HG03175 (cell line): ENCODE results near the gene C6orf62.
"Not testable (repeated sequence)": the region's sequence is repeated elsewhere in the genome, so short reads cannot be mapped to it uniquely, and the experiment has no call there.

ENCODE experiments used
- ATAC-seq: cut with Tn5 transposase; IDR thresholded peaks from one replicate; pipeline ENCODE4 v1.9.1; 2021; ENCODE audit warnings: mild to moderate bottlenecking, moderate library complexity; ENCODE audit not compliant: unreplicated experiment

The C6orf62 gene

DNA sequence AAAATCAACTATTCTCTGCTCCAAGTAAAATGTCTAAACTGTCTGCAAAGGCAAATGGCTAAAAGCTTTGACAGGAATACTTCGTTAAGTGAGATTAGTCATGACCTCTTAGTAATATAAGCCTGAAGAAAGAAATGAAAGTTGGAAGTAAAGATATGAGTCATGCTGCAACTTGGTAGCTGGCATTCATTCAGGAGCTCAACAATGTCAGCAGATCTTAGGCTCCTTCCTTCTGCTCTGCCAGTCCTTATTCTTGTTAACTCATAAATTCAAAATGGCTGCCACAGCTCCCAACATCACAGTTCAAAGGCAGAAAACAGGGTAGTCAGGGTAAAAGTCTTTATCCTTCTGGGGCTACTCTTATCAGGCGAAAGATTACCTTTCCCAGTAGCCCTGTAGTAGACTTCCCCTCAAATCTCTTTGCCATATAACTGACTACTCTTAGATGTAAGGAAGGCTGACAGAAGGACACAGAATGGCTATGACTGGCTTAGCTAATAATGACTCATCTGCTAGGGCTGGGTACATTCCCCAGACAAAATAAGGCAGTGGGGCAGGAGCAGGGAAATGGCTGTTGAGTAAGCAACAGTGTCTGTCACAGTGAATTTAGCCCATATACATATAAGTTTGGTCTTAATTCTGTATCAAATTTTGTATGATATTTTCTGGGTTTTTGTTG, 24.4 kb upstream of the C6orf62 start:
- peak; percentile 82 for ATAC-seq

DNA sequence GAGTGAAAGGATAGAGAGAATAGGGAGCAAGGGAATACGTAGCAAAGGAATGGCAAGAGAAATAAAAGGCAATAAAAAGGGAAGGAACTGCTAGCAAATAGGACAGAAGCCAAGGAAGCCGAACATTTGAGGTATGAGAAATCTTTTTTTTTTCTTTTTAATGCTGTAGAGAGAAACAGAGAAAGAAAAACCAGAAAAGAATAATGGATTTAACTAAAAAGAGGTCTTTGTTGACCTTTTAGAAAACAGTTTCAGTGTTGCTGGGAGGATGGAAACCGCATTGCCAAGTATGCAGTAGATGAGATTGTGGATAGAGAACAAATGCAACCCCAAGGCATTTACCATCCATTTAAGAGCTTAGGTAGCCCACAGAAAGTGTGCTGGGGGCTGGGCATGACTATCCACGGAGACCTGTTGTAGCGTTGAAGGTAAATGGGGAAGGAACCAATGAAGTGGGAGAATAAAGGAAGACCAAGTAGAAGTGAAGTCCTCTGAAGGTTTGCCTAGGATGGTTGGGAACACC, 23.3 kb upstream of the C6orf62 start:
- no peak for ATAC-seq

DNA sequence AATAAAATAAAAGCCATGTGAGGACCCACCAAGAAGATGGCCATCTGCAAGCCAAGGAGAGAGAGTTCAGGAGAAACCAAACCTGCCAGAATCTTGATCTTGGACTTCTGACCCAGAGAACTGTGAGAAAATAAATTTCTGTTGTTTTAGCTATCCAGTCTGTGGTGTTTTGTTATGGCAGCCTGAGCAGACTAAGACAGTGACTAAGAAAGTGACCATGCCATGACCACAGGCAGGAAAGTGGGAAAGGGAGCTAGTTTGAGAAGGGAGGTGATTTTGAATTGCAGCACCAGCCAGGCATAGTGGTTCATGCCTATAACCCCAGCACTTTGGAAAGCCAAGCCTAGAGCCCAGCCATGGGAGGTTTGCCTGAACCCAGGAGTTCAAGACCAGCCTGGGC, 21.9 kb upstream of the C6orf62 start:
- no peak for ATAC-seq

DNA sequence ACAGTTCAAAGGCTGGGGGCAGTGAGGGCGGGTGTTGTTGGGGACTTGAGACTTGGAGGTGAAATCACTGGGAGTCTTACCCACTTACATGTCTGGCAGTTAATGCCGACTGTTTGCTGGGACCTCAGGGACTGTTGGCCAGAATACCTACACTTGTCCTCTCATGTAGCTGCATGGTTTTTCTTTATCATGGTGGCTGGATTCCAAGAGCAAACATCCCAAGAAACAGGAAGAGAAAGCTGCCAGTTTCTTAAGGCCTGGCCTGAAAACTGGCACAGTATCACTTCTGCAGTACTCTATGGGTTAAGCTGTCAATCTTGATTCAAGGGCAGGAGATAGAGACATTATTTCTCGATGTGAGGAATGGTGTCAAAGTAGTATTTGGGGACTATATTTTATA, 19.8 kb upstream of the C6orf62 start:
- no peak for ATAC-seq

DNA sequence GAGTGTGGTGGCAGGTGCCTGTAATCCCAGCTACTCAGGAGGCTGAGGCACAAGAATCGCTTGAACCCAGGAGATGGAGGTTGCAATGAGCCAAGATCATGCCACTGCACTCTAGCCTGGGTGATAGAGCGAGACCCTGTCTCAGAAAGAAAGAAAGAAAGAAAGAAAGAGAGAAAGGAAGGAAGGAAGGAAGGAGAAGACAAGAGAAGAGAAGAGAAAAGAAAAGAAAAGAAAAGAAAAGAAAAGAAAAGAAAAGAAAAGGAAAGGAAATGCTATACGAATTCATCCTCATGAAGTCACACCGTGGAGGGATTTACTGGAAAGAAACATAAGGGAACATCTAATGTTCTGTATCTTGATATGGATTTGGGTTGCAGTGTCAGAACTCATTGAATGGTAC, 15.8 kb upstream of the C6orf62 start:
- ATAC-seq = not testable (repeated sequence)

DNA sequence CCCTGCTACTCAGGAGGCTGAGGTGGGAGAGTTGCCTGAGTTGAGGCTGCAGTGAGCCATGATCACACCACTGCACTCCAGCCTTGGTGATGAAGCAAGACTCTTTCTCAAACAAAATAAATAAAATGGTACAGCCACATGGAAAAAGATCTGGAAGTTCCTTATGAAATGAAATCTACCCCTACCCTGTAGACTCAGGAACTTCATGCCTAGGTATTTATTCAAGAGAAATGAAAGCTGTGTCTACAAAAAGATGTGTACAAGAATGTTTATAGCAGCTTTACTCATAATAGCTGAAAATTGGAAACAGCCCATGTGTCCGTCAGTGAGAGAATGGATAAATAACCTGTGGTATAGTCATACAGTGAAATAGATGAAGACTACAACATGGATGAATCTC, 15.2 kb upstream of the C6orf62 start:
- ATAC-seq = no peak

DNA sequence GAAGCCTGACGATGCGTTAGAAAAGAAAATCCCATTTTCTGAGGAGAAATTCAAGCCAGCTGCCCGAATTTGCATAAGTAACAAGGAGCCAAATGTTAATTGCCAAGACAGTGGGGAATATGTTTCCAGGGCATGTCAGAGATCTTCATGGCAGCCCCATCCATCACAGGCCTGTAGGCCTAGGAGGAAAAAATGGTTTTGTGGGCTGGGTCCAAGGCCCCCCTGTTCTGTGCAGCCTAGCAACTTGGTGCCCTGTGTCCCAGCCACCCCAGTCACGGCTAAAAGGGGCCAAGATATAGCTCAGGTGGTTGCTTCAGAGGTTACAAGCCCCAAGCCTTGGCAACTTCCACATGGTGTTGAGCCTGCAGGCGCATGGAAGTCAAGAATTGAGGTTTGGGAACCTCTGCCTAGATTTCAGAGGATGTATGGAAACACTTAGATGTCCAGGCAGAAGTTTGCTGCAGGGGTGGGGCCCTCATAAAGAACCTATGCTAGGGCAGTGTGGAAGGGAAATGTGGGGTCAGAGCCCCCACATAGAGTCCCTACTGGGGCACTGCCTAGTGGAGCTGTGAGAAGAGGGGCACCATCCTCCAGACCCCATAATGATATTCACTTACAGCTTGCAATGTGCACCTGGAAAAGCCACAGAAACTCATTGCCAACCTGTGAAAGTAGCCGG, 12.6 kb upstream of the C6orf62 start:
- not testable (repeated sequence) for ATAC-seq

DNA sequence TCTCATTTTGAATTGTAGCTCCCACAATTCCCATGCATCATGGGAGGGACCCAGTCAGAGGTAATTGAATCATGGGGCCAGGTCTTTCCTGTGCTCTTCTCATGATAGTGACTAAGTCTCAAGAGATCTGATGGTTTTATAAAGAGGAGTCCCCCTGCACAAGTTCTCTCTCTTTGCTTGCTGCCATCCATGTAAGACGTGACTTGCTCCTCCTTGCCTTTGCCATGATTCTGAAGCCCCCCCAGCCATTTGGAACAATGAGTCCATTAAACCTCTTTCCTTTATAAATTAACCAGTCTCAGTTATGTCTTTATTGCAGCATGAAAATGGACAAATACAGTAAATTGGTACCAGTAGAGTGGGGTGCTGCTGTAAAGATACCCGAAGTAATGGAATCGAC, 11.7 kb upstream of the C6orf62 start:
- not testable (repeated sequence) for ATAC-seq

DNA sequence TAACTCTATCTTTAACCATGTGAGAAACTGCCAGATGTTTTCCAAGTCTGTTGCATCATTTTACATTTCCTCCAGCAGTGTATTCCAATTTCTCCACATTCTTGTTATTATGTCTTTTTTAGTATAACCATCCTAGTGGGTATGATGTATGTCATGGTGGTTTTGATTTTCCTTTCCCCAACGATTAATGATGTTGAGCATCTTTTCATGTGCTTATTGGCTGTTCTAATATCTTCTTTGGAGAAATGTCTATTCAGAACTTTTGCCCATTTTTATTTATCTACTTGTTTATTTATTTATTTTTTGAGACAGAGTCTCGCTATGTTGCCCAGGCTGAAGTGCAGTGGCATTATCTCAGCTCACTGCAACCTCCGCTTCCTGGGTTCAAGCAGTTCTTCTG, 4.3 kb upstream of the C6orf62 start:
- ATAC-seq = no peak

DNA sequence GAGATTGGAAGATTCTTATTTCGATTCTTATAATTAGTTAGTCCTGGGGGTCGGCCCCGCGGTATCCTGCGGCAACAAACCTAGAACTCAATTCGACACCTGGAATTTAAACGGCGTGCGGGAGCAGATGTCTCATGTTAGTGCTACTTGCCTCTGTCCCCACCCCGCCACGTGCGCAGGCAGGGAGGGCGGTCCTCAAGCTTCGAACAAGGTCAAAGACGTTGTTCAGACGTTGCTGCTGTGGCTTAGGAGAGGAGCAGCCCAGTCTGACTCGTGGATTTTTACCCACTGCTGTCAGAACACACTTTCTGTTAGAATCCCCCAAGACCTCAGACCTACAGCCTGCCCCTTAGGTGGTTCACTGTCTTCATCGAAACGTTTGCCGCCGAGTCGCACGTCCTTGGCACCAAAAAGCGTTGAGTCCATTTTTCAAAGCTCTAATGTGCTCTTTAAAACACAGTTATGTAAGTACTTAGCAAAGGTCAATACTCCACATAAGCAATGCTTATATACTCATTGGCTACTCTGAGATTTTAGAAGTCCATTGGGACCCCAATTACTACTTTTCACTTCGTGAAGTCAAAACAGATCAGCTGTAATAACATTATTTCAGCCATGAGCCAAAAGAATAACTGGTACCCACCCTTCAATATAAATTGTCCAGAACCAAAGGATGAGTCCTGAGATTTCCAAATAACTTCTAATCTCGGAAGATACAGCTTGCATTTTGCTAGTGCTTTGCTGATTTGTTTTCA, 2.7 kb upstream of the C6orf62 start:
- peak; percentile 51 for ATAC-seq

DNA sequence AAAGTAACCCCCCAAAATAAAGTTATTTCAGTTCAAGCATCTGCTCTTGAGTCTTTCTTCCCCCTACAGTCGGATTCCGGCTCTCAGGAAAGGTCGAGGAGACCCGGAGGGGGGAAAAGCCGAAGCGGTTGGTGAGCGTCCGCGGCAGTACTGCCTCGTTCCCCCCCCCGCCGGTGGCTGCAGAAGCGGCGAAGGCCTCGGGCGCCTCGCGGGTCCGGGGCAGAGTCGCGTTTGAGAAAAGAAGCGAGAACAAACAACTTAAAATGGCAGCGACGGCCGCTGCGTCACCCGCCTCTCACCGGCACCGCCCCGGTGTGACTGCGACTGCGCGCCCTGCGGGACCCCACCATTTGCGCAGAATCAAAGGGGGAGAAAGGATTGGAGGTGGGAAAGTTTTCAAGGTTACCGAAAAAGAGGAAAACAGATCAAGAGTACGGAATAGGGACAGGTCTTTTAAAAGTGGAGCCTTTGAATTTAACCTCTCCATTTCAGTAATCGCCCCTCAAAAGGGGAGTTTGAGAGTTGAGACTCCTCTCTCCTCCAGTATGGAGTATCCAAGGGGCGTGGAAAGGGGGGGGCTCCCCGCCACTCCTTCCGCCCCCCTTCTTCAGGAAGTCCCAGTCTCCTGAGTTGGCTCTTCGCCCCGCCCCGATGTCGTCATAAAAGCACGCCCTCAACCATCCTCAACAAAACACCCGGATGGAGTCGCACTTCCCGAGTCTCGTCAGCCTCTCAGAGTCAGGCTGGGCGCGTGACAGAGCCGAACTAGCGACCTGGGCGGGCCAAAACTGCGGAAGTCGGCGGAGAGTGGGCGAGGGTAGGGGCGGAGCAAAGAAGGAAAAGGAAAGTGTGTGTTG, 1.9 kb upstream of the C6orf62 start:
- peak; percentile 87 for ATAC-seq

DNA sequence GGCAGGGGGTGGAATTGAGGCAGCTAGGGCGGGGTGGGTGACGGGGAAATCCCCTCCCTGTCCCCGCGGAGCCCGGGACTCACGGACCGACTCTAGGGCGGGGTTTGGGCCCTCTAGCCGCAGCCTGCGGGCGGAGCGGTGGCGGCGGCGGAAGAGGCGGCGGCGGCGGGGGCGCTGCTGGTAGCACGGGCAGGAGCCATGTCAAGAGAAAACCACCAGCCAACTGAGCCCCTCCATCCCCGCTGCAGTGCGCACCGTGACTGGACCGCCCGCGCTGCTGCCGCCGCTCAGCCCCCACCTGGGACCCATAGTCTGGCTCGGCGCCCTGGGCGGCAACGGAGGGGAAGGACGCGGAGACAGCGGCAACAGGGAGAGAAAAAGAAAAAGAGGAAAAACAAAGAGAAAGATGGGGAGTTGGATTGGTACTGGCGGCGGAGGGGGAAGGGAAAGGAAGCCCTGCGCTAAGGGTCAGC, 1.2 kb upstream of the C6orf62 start:
- no peak for ATAC-seq

DNA sequence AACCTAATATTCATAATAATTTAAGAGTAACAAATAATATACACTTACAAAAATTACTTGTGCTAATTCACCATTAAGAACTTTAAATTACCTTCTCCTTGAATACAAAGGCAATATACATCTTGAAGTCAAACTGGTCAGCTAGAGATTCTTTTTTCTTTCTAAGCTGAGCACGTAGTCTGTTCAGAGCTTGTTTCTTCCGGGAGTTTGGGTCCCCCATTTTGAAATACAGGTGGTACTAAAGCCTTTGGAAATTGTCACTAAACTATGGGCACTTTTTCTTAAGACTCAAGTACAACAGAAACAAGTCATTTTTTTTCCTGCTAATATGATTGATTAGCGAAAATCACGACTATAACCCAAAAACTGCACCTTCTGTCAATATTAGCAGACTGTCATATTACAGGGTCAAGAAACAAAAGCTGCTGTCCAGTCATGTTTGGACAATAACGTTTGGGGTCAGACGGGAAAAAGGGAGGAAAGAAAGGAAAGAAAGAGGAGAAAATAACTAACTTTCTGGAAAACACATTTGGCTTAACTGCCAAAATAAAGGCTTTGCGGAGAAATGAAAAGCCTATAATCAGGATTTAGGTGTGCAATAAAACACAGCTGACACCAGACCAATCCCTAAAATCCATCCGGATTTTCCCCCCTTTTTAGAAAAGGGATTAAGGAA, 367 bp downstream of the C6orf62 start:
- no peak for ATAC-seq

DNA sequence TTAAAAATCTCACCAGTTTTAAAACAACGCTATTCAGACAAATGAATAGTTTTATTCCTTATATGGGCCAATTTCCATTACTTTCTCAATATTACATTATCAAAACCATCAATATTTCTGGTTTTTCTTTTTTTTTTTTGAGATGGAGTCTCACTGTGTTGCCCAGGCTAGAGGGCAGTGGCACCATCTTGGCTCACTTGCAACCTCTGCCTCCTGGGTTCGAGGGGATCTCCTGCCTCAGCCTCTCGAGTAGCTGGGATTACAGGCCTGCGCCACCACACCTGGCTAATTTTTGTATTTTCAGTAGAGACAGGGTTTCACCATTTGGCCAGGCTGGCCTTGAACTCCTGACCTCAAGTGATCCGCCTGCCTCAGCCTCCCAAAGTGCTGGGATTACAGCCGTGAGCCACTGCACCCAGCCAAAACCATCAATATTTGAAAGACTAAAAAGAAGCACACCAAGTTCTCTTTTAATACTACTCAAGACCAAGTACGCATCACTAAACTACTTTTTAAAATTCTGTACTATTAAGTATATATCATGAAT, 2.3 kb downstream of the C6orf62 start:
- not testable (repeated sequence) for ATAC-seq

DNA sequence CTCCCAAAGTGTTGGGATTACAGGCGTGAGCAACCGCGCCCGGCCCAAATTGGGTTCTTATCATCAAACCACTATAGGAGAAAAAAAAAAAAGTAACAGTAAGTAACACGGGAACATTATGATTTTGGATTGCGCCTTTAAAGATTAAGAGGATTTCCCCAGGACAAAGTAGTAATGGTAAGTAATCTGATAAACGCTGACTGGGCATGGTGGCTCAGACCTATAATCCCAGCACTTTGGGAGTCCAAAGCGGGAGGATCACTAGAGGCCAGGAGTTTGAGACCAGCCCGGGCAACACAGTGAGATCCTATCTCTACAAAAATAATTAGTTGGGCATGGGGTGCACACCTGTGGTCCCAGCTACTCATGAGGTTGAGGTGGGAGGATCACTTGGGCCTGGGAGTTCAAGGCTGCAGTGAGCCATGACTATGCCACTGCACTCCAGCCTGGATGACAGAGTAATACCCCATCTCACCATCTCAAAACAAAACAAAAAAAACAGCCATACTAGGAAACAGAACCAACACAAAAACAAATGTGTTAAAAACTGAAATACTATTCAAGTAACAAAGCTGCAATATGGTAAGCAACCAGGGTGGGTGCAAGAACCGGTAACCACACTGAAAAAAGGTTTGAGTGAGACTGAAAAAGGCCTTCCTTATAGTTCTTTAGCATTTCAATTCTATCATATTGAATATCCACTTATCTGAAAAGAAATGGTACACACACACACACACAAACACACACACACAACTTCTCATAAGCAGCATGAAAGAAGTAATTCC, 8.2 kb downstream of the C6orf62 start:
- no peak for ATAC-seq

DNA sequence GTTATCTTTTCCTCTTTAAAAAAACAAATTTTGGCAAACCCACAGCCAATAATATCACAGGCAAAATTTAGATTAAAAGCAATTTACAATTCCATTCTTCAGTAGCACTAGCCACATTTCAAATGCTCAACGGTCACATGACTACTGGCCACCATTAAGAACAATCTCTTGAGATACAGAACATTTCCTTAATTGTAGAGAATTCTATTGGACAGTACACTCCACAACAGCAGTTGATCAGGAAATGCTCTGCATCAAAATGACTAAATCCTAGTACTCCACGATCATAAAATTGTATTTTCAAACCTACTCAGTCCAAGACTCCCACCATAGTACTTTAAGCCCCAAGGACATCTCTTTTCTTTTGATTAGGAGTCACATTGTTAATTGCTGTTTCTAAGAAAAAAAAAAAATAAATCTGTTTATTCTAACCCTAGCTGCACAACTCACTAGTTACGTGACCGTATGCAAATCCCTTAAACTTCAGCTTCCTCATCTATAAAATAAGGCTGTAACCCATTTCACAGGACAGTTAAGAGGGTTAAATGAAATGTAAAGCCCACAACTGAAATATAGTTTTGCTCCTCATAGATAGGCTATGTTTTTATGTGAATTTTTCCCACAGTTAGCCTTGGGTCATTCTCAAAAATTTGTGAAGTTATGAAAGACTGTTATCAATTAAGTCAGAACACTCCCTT, 9.8 kb downstream of the C6orf62 start:
- ATAC-seq = no peak

DNA sequence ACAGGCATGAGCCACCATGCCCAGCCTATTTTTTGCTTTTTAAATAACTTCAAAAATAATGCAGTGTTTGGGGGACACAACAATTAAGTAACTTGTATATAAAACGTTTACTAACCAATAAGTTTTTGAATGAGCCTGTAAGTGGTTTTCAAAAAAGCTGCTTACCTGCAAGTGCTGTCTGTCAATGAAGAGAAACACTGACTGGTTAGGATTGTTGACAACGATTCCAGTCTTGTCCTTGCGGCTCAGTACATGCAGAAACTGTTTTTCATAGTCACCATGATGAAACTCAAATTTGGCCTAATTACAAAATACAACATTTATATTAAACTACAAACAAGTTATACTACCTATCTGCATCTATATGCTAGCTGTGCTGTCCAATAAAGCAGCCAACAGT, 10.3 kb downstream of the C6orf62 start:
- no peak for ATAC-seq

DNA sequence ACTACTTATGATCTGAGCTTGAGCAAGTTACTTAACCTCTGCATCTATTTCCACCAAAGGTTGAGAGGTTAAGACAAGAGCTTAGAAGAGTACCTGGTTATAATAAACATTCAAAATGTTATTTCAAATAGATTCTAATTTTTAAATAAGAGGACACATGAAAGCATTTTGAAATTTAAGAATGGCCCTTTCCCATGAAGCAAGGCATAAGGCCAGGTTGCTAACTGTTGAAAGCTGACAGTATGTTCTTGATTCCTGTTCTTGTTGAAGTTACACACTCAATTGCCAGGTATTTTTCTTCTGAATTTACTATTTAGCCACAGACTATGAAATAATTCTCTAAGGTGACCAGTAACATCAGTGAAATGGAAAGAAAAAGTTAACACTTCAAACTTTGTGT, 14.5 kb downstream of the C6orf62 start:
- no peak for ATAC-seq
